Activated CD4-positive, alpha-beta T cell treated with anti-CD3 and anti-CD28 coated beads, Interleukin-2, amount 50 U/mL, for 16 hours (primary cell): ENCODE measurements around the gene TRANK1.
"Not testable (repeated sequence)": the region's sequence is repeated elsewhere in the genome, so short reads cannot be mapped to it uniquely, and the experiment has no call there.

Experiments used
- DNase-seq: peaks from one replicate; pipeline ENCODE4 v3.0.0-alpha.2; 2020

The TRANK1 gene

GRCh38 chr3:36881735-36882134, 63.1 kb downstream of the TRANK1 start:
- no peak for DNase-seq

GRCh38 chr3:36879842-36880241, 65.0 kb downstream of the TRANK1 start:
- DNase-seq, result not testable (repeated sequence)

DNA sequence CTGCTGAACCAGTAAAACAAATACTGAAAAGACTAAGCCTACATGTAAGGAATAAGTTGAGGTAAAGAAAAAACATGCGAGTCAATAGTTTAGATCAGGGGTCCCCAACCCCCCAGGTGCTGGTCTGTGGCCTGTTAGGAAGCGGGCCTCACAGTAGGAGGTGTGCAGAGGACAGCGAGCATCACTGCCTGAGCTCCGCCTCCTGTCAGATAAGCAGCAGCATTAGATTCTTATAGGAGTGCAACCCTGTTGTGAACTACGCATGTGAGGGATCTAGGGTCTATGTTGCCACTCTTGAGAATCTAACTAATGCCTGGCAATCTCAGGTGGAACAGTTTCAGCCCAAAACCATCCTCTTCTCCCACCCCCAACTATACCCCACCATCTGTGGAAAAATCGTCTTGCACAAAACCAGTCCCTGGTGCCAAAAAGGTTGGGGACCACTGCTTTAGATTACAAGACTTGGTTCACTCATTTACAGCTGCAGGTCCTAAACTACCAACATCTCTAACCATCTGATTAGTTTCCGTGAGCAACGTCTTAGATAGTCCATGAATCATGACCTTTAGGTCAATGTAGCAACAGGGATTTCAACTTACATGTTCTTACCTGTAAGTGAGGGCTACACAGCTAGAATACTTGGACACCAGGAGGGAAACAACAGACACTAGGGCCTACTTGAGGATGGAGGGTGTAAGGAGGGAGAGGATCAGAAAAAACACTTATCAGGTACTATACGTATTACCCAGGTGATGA, 66.7 kb downstream of the TRANK1 start:
- DNase-seq, result no peak

DNA sequence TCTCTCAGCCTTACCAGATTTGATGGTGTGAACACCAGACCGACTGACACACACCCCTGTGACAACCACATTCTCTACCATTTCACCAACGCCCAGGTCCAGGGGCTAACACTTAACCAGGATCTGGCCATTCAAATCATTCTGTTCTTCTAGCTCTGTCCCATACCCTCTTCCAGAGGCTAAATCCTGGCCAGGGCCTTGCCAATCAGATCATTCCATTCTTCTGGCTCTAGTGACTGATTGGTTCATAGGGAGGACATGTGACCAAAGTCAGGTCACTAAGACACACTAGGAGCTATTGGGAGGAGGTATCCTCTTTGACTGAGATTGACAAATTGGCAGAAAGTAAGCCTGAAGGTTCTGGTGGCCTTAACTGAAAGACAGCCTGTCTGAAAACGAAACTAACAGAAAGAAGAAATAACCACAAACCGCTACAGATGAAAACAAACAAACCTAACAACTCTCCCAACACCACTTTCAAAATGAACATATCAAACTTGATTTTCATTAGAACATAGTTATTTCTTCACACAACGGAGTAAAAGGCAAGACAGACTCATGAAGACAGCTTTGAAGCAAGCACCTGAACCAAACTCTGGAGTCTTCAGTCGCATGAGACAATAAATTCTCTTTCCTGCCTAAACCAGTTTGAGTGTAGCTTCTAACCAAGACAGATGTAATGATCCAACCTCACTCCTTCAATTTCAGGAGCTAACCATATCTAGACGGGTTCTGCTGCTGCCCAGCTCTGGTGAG, 68.5 kb downstream of the TRANK1 start:
- DNase-seq, result peak; percentile 92

DNA sequence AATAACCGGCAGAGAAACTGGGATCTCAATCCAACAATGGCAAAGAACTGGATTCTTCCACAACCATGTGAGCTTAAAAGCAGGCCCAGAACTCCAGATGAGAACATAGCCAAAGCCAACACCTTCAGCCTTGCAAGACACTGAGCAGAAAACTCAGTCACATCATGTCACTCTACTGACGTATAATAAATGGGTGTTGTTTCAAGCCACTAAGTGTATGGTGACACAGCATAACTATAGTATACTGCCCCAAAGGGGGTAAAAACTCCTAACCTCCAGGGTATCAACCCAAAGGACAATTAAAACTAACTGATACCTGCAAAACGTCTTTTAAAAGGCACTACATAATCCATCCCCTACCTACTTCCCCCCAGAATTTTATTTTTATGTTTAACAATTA, 69.5 kb downstream of the TRANK1 start:
- DNase-seq, result no peak

GRCh38 chr3:36874424-36874823, 70.4 kb downstream of the TRANK1 start:
- no peak for DNase-seq

DNA sequence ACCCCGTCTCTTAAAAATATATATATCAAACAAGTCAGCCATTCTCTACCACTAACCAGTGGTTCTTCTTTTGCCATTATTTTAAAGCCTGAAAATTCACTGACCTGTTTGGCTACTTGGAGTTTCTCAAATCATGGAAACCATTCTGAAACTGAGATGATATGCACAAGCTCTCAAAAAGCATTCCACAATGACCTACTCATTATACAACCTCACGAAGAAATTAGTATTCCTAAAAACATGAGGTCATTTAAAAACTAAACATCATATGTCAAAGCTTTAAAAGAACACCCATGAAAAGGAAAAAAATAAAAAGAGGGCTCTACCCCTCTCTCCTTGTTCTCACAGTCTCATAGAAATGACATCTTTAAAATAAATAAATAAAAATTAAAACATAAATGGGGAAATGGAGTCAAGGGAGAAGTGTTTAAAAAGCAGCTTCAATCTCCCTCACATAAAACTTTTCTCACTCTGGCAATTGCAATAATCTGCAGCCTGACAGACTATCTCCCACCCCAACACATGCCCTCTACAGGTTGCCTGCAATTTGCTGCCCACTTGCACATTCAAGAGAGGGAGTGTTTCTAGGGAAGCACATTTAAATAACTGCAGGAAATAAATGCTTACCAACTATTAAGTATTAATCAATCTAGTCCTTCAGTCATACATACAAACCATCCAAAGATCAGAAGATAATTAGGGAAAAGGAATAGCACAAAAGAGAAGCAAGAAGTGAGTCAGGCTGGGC, 73.3 kb downstream of the TRANK1 start:
- DNase-seq, result no peak

- DNase-seq, result peak; percentile 63
Observed at GRCh38 chr3:36868614-36869436, 76.0 kb downstream of the TRANK1 start.

DNA sequence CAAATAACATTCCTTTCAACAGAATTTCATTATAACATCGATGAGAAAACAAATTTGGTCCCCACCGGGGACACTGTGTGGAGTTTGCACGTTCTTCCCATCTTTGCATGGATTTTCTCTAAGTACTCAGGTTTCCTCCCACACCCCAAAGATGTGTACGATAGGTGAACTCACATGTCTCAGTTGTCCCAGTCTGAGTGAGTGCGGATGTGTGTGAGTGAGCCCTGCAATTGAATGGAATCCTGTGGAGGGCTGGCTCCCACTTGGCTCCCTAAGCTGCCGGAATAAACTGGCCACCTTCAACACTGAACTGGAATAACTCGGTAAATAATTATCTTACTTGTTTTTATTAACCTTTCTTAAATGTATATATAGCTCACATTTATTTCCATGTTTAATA, 77.0 kb downstream of the TRANK1 start:
- DNase-seq, result no peak

GRCh38 chr3:36866368-36866767, 78.5 kb downstream of the TRANK1 start:
- no peak for DNase-seq

DNA sequence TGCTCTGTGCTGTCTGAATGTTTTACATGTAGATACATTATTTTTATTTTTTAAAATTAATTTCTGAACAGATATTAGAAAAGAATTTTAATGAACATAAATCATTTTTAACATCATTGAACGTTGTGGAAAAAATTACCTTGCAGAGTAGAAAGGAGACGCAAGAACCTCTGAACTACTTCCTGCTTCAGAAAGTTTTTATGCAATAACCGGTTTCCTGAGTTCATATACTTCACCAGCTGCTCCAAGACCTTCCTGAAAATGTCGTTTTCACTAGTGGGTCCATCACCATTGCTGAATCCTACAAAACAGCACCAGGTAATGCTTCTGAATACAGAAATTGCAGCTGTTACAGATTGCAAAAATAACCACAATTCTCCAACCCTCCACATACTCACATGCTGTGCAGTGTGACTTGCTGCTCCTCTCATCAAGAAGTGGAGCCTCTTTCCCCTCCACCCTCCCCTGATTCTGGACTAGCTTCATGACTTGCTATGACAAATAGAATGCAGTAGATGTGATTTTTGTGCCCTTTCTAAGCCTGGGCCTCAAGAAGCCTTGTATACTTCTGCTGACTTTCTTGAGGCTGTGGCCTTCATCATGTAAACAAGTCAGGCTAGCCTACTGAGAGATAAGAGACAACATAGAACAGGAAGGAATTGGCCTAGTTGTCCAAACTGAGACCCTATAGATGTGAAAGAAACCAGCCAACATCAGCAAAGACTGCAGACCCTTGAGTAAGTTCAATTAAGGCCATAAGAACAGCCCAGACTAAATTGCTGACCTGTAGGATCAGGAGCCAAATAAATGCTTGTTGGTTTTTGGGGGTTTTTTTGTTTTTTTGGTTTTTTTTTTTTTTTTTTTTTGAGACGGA, 80.4 kb downstream of the TRANK1 start:
- no peak for DNase-seq

DNA sequence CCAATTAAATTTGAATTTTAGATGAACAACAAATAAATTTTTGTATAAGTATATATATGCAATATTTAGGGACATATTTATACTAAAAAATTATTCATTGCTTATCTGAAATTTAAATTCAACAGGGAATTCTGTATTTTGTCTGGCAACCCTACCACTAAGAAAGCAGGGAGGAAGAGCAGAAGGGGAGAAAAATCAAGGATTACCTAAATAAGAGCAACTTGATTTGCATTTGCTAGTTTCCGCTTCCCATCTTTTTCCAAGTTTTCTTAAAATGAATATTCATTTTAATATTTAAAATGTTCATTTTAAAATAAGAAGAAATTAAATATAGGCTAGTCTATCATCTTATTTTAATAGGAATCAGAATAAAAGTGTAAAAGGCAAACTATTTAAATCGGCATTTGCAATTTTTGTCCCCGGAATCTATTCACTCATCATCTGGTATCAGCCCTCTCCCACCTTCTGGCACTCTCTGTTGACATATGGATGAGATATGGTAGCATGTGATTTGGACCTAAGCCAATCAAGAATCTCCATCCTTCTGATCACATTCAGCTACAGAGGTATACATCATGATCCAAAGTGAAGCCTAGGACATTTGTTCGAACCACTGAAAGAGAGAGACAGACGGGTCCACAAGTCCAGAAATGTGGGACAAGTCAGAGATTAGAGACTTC, 82.6 kb downstream of the TRANK1 start:
- no peak for DNase-seq

- DNase-seq, result no peak
Observed at GRCh38 chr3:36859494-36859893, 85.4 kb downstream of the TRANK1 start.

- no peak for DNase-seq
Observed at GRCh38 chr3:36852071-36852470, 92.8 kb downstream of the TRANK1 start.

- no peak for DNase-seq
Observed at GRCh38 chr3:36850743-36851142, 94.1 kb downstream of the TRANK1 start.

GRCh38 chr3:36846406-36846805, 98.4 kb downstream of the TRANK1 start:
- no peak for DNase-seq

DNA sequence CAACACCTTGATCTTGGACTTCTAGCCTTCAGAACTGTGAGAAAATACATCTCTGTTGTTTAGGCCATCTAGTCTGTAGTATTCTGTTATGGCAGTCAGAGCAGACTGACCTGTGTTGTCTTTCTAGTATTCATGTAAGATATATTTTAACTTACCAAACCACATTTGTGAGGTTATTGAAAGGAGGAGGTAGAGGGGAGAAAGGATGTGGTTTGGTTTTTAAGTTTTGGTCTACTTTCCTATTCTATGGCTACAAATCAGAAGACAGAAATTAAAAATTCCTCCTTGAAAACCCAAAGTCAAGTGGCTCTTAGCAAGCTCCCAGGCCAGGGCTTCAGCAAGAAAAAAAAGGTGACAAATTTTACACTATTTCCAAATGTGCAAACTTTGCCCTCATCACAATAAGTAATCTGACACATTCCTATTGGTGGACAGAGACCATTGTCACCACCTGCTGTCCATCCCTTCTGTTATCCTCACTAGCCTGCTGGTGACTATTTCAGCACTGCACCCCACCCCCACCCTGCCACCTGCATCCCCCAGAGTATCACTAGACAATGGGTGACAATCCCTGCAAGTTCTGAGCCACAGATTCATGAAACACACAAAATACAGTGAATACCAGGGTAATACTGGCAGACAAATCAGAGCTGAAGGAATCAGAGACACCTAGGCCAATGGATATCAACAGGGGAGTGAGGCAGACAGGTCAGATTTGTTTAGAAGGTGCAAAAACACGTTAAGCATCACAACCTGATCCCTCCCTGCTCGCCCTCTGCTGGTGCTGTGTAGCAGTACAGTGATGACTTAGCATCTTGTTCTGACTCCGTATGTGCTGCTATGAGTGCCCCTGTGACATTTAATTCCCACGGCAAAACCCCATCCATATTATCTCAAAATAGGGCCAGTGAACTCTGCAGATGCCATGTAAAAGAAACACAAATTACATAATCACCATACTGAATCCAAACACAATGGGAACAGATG, 101.5 kb downstream of the TRANK1 start:
- peak; percentile 71 for DNase-seq

DNA sequence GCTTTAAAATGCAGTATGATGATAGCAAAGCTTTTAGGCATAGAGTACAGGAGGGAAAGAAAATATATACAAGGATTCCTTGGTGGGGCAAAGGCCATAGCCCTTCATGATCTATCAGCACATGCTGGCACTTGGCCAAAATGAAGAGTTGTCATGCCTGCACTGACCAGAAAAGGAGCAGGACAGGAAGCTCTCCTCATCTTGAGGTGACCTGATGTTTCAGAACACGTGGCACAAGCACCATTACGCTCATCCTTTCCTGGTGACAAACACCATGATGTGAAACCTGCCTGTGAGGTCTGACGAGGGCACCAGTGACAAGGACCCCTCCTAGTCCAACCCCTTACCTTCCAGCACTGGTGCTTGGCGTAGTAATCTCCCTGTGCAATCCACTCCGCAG, 102.6 kb downstream of the TRANK1 start:
- peak; percentile 15 for DNase-seq

- no peak for DNase-seq
Observed at GRCh38 chr3:36840453-36840921, 104.4 kb downstream of the TRANK1 start.

DNA sequence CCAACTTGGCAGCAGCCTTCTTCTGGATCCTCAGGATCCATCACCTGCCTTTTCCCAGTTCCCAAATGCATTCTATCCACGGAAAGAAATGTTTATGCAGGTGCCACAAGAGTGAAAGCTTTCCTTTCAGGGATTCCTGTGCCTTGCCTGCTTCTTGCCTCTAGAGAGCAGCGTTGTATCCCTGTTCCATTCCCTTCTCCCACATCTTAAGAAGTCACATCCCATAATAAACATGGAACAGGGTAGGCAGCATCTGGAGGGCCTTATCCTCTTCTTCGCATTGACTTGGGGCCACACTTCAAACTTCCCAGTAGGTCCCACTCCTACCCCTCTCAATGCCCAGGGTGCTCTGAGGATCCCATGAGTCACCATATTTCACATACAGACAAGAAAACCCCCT, 107.8 kb downstream of the TRANK1 start:
- DNase-seq, result no peak
